Small intestine (tissue), 7 donors: Measurements from ENCODE around the gene PPP1R11. TPM values are rescaled to one million over a fixed set of nuclear protein-coding genes. Genes with fewer than 3 reads are reported as not detected.

ENCODE experiments used
- DNase-seq, 2 donors: peaks; one replicate each; pipeline versions ENCODE4 v3.0.0 to v3.0.0-alpha.2; 2013
- FAIRE-seq: peaks from 2 replicates; lab custom pipeline; 2012; peaks lifted over from hg19 to GRCh38; lab: Jason Lieb, UNC
- H3K27ac ChIP-seq, 3 donors: one replicate each; pipeline ENCODE4 v1.5.1; 2013; ENCODE audit warnings: low read length in 2 of 3, mild to moderate bottlenecking in 2 of 3, control low read depth in 1 of 3, inconsistent platforms in 1 of 3, low read depth in 1 of 3, moderate library complexity in 1 of 3
- H3K27me3 ChIP-seq, 3 donors: one replicate each; pipeline ENCODE4 v1.6.1; 2013; ENCODE audit warnings: low read length in 3 of 3, inconsistent platforms in 1 of 3; ENCODE audit not compliant: control insufficient read depth in 3 of 3, insufficient read depth in 3 of 3
- H3K36me3 ChIP-seq, 3 donors: one replicate each; pipeline ENCODE4 v1.6.1; 2013; ENCODE audit warnings: low read length in 3 of 3, inconsistent platforms in 1 of 3, low read depth in 1 of 3, mild to moderate bottlenecking in 1 of 3, moderate library complexity in 1 of 3; ENCODE audit not compliant: control insufficient read depth in 3 of 3, insufficient read depth in 2 of 3
- H3K4me1 ChIP-seq, 3 donors: one replicate each; pipeline ENCODE4 v1.6.1; 2013; ENCODE audit warnings: low read length in 2 of 3, inconsistent platforms in 1 of 3, low read depth in 1 of 3, mild to moderate bottlenecking in 1 of 3, moderate library complexity in 1 of 3; ENCODE audit not compliant: control insufficient read depth in 3 of 3, insufficient read depth in 2 of 3
- H3K4me3 ChIP-seq, 3 donors: one replicate each; pipeline ENCODE4 v1.5.1; 2013; ENCODE audit warnings: low read length in 3 of 3, control low read depth in 1 of 3, inconsistent platforms in 1 of 3, low read depth in 1 of 3, mild to moderate bottlenecking in 1 of 3, moderate library complexity in 1 of 3
- H3K9me3 ChIP-seq, 2 donors: one replicate each; pipeline ENCODE4 v1.6.1; 2013; ENCODE audit warnings: low read depth in 1 of 2, low read length in 1 of 2; ENCODE audit not compliant: control insufficient read depth in 2 of 2, insufficient read depth in 1 of 2
- WGBS, 3 donors: extraction: QIAGEN DNeasy Blood & Tissue Kit; methylation state at CpG; one replicate each; pipeline ENCODE4 v1.1.7; 2013; 5-methylcytosine and 5-hydroxymethylcytosine counted together
- polyA plus RNA-seq, 4 donors: library from polyadenylated mRNA; stranded (reverse) in 3 of 4; unstranded in 1 of 4; fragments of 200-250 nt in 3 of 4; fragments of 120-200 nt in 1 of 4; gene quantifications; one replicate each; pipeline versions ENCODE4 v1.2.1 to v1.2.3, GENCODE V29; 2013
- donor health status: healthy with polysubstance abuse.
- donor health status: control.
- donor health status: control.
- donor health status: Bipolar disorder and iron deficiency.
- donor health status: healthy.

The PPP1R11 gene
- polyA plus RNA-seq, 4 donors, result 65.9 to 111 (median 90.1) TPM

GRCh38 chr6:30044630-30045029, 22.4 kb upstream of the PPP1R11 start:
- 63 to 72% (median 67%) methylated on average over 2 of the region's 2 CpGs for WGBS, 3 donors
- FAIRE-seq (no peak), DNase-seq (peak in 1 of 2 donors; percentile 1)
- Histone ChIP-seq H3K9me3 (no peaks in the 10 kb centered on the region), H3K4me1 (no peaks in the 10 kb centered on the region), H3K4me3 (no peak overlapping the region), H3K27me3 (no peaks in the 10 kb centered on the region), H3K36me3 (no peaks in the 10 kb centered on the region), H3K27ac (no peak overlapping the region)

DNA sequence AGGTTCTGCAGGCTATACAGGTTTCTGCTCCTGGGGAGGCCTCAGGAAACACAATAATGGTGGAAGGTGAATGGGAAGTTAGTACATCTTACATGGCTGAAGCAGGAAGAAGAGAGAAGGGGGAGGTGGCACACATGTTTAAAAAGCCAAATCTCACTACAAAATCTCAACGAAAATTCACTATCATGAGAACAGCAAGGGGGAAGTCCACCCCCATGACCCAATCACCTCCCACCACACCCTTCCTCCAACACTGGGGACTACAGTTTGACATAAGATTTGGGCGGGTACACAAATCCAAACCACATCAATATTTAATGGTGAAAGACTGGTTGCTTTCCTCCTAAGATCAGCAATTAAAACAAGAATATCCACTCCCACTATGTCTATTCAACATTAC, 19.8 kb upstream of the PPP1R11 start:
- H3K4me3 ChIP-seq, result no peak overlapping the region
- no peaks in the 10 kb centered on the region for H3K27me3 ChIP-seq
- H3K4me1 ChIP-seq, result no peaks in the 10 kb centered on the region
- no peak overlapping the region for H3K27ac ChIP-seq
- whole genome bisulfite sequencing, 3 donors, result 70 to 76% (median 74%) methylated on average over 2 of the region's 2 CpGs
- no peaks in the 10 kb centered on the region for H3K9me3 ChIP-seq
- no peak for DNase-seq
- FAIRE-seq, result no peak
- peaks cover 0 to 2% (median 0%) of the 10 kb centered on the region in 3 donors for H3K36me3 ChIP-seq

GRCh38 chr6:30053682-30054081, 13.3 kb upstream of the PPP1R11 start:
- FAIRE-seq (no peak), DNase-seq (no peak)
- Histone ChIP-seq H3K27me3 (no peaks in the 10 kb centered on the region), H3K36me3 (peaks cover 2 to 3% (median 2%) of the 10 kb centered on the region in 3 donors), H3K4me1 (no peaks in the 10 kb centered on the region), H3K4me3 (no peak overlapping the region), H3K27ac (no peak overlapping the region), H3K9me3 (no peaks in the 10 kb centered on the region)
- 83 to 93% (median 85%) methylated on average over 3 of the region's 3 CpGs for WGBS, 3 donors

DNA sequence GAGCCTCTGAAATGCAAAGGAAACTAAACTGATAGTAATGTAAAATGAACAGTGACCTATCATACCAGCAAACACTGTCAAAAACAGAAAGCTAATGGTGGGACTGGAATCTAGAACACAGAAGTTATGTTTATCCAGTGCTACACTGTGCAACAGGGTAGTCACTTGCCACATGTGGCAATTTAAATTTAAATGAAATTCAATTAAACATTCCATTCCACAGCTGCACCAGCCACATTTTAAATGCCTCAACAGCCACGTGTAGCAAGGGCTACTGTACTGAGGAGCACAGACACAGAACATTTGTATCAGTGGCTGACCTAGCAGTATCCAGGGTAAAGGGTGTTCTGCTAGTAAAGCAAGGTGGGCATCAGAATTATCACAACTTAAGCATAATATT, 11.5 kb upstream of the PPP1R11 start:
- no peak overlapping the region for H3K4me3 ChIP-seq
- H3K4me1 ChIP-seq, result peaks cover 2 to 4% (median 3%) of the 10 kb centered on the region in 3 donors
- H3K36me3 ChIP-seq, result peaks cover 0 to 3% (median 2%) of the 10 kb centered on the region in 3 donors
- 50 to 69% (median 60%) methylated on average over 1 of the region's 1 CpG for WGBS, 3 donors
- DNase-seq (no peak), FAIRE-seq (no peak)
- H3K27ac ChIP-seq, result no peak overlapping the region
- no peaks in the 10 kb centered on the region for H3K9me3 ChIP-seq
- no peaks in the 10 kb centered on the region for H3K27me3 ChIP-seq

- peak overlapping the region; percentile 55 to 97 (median 93) for H3K27ac ChIP-seq
- H3K4me3 ChIP-seq, result peak overlapping the region; percentile 62 to 85 (median 75)
- peaks cover 2 to 21% (median 8%) of the 10 kb centered on the region in 3 donors for H3K4me1 ChIP-seq
- DNase-seq, result peak in 1 of 2 donors; percentile 63
- WGBS, 3 donors, result 0 to 1% (median 0%) methylated on average over 24 of the region's 24 CpGs
- peaks cover 0 to 3% (median 0%) of the 10 kb centered on the region in 3 donors for H3K36me3 ChIP-seq
- no peaks in the 10 kb centered on the region for H3K9me3 ChIP-seq
- H3K27me3 ChIP-seq, result no peaks in the 10 kb centered on the region
- FAIRE-seq, result no peak
These were observed 6.3 kb upstream of the PPP1R11 start for GRCh38 chr6:30060606-30061091.

GRCh38 chr6:30061092-30061857, 5.7 kb upstream of the PPP1R11 start, which contains the start of gene POLR1H:
Gene POLR1H, plus strand, starts transcription at chr6:30061265. Its CDS starts 260 bp downstream, at chr6:30061525.
- Histone ChIP-seq H3K36me3 (peaks cover 0 to 3% (median 0%) of the 10 kb centered on the region in 3 donors), H3K4me3 (peak within 1 kb of the TSS; percentile 62 to 85 (median 75)), H3K27ac (peak within 1 kb of the TSS; percentile 86 to 97 (median 93)), H3K9me3 (no peaks in the 10 kb centered on the region), H3K27me3 (no peaks in the 10 kb centered on the region), H3K4me1 (peaks cover 2 to 27% (median 12%) of the 10 kb centered on the region in 3 donors)
- WGBS, 3 donors, result 0% methylated on average over 48 of the region's 48 CpGs
- DNase-seq, result peak; percentile 98 to 99
- FAIRE-seq, result no peak

- peaks cover 0 to 3% (median 0%) of the 10 kb centered on the region in 3 donors for H3K36me3 ChIP-seq
- H3K27me3 ChIP-seq, result no peaks in the 10 kb centered on the region
- DNase-seq (no peak), FAIRE-seq (no peak)
- H3K4me3 ChIP-seq, result peak overlapping the region; percentile 62 to 85 (median 75)
- H3K4me1 ChIP-seq, result peaks cover 2 to 27% (median 12%) of the 10 kb centered on the region in 3 donors
- H3K9me3 ChIP-seq, result no peaks in the 10 kb centered on the region
- 19 to 40% (median 23%) methylated on average over 13 of the region's 13 CpGs for WGBS, 3 donors
- H3K27ac ChIP-seq, result peak overlapping the region; percentile 86 to 97 (median 93)
These were observed 5.0 kb upstream of the PPP1R11 start for GRCh38 chr6:30061858-30062458.

DNA sequence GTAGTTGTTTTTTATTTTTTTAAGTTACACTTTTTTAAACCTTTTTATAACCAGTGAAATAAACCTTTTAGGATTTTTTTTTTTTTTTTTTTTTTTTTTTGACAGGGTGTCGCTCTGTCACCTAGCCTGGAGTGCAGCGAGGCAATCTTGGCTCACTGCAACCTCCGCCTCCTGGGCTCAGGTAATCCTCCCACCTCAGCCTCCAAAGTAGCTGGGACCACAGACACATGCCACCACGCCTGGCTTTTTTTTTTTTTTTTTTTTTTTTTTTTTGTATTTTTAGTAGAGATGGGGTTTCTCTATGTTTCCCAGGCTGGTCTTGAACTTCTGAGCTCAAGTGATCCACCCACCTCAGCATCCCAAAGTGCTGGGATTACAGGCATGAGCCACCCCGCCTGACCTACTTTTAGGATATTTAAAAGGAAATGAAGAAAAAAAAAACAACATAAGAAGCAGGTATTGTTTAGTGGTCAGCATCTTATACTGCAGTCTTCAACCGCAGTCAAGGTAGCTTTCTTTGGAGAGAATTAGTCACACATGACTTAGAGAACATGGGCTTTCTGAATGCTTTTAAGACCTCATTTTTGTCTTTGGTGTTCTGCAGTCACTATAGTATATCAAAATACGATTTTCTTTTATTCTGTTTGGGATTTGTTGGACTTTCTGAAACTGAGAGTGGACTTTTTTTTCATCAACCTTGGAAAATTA, 4.4 kb upstream of the PPP1R11 start:
- Histone ChIP-seq H3K4me3 (peak overlapping the region in 2 of 3 donors; percentile 62 to 85), H3K36me3 (peaks cover 0 to 2% (median 0%) of the 10 kb centered on the region in 3 donors), H3K9me3 (no peaks in the 10 kb centered on the region), H3K27ac (peak overlapping the region in 1 of 3 donors; percentile 93), H3K27me3 (no peaks in the 10 kb centered on the region), H3K4me1 (peaks cover 2 to 27% (median 12%) of the 10 kb centered on the region in 3 donors)
- WGBS, 3 donors, result 82 to 87% (median 86%) methylated on average over 7 of the region's 7 CpGs
- FAIRE-seq (no peak), DNase-seq (no peak)
